SK-N-SH (cell line): ENCODE measurements around the gene MARCHF10.

Experiments used
- CTCF ChIP-seq: fragments of 200-600 bp; sonication (generic); IDR thresholded peaks from 2 replicates; pipeline ENCODE4 v1.6.1; 2017; ENCODE audit warnings: antibody characterized with exemption, mild to moderate bottlenecking, moderate library complexity
- MAX ChIP-seq: IDR thresholded peaks from 2 replicates; pipeline ENCODE4 v1.4.0; 2012; ENCODE audit warnings: low read depth
- RAD21 ChIP-seq: IDR thresholded peaks from 2 replicates; pipeline ENCODE4 v1.6.1; 2012; ENCODE audit warnings: mild to moderate bottlenecking, low read length
- YY1 ChIP-seq: IDR thresholded peaks from 2 replicates; pipeline ENCODE4 v1.4.0; 2012; ENCODE audit warnings: low read depth, mild to moderate bottlenecking

GRCh38 chr17:62684179-62684578, 123.9 kb downstream of the MARCHF10 start:
- TF ChIP-seq YY1, result no peak
- no peak for TF ChIP-seq RAD21
- TF ChIP-seq CTCF, result no peak
- no peak for TF ChIP-seq MAX
